MCF 10A (cell line): ENCODE measurements around the gene NUP160. TPM values are rescaled to one million over a fixed set of nuclear protein-coding genes. Genes with fewer than 3 reads are reported as not detected.
"Not testable (repeated sequence)": the region's sequence is repeated elsewhere in the genome, so short reads cannot be mapped to it uniquely, and the experiment has no call there.

Experiments
- BruUV-seq: library from RNA; stranded (reverse); fragments of 400-500 nt; replicated peaks from 2 replicates; lab custom pipeline; 2021; lab: Mats Ljungman, UMichigan
- CTCF ChIA-PET: fragments of 300-600 bp; sonication (Branson Sonifier 250); formaldehyde crosslinking; extraction: SDS; loops from one replicate; lab custom pipeline; 2021; ENCODE audit warnings: antibody characterized with exemption, inconsistent platforms; lab: Yijun Ruan, JAX
- POLR2A ChIA-PET: fragments of 300-600, 350-650 bp; sonication (Branson Sonifier 250); formaldehyde crosslinking; extraction: SDS; loops from one replicate; lab custom pipeline; 2020; ENCODE audit warnings: antibody characterized with exemption, inconsistent platforms; lab: Yijun Ruan, JAX
- DNase-seq: peaks from one replicate; pipeline ENCODE4 v3.0.0-alpha.2; 2018; ENCODE audit not compliant: unreplicated experiment
- H3K27ac Mint-ChIP-seq: one replicate; pipeline ENCODE4 v1.8.0; 2022; ENCODE audit warnings: mild to moderate bottlenecking, low read depth, mixed read lengths; ENCODE audit not compliant: unreplicated experiment
- H3K27me3 Mint-ChIP-seq: one replicate; pipeline ENCODE4 v1.8.0; 2022; ENCODE audit warnings: mixed read lengths; ENCODE audit not compliant: insufficient read depth, unreplicated experiment
- H3K36me3 Mint-ChIP-seq: one replicate; pipeline ENCODE4 v1.8.0; 2022; ENCODE audit warnings: mild to moderate bottlenecking, moderate library complexity, mixed read lengths; ENCODE audit not compliant: insufficient read depth, unreplicated experiment
- H3K4me1 Mint-ChIP-seq: one replicate; pipeline ENCODE4 v1.8.0; 2022; ENCODE audit warnings: mixed read lengths; ENCODE audit not compliant: insufficient read depth, unreplicated experiment
- H3K4me3 Mint-ChIP-seq: one replicate; pipeline ENCODE4 v1.8.0; 2022; ENCODE audit warnings: mild to moderate bottlenecking, moderate library complexity, mixed read lengths; ENCODE audit not compliant: unreplicated experiment
- H3K9me3 Mint-ChIP-seq: one replicate; pipeline ENCODE4 v1.8.0; 2022; ENCODE audit warnings: mixed read lengths; ENCODE audit not compliant: unreplicated experiment
- CTCF ChIP-seq: fragments of 200-600 bp; IDR thresholded peaks from one replicate; pipeline ENCODE4 v1.8.0; 2022; ENCODE audit warnings: antibody characterized with exemption, mild to moderate bottlenecking; ENCODE audit not compliant: unreplicated experiment
- intact Hi-C: fragments of 100-400 bp; cut with micrococcal nuclease; formaldehyde crosslinking; loops from 2 replicates; pipeline ENCODE4 v1.14.1; 2022
- total RNA-seq: library from RNA; stranded (reverse); gene quantifications from 2 replicates; pipeline ENCODE4 v1.2.3, GENCODE V29; 2022

Gene NUP160
- total RNA-seq, 1 experiment from 2014 or later, result 33.8 TPM

- DNase-seq, result no peak
- Mint-ChIP-seq H3K4me1 (no peaks in the 10 kb centered on the region), H3K4me3 (no peak overlapping the region), H3K9me3 (no peaks in the 10 kb centered on the region), H3K36me3 (peaks cover 100% of the 10 kb centered on the region), H3K27me3 (no peaks in the 10 kb centered on the region), H3K27ac (no peak overlapping the region)
- BruUV-seq, result no TSS peak
- ChIA-PET POLR2A (interaction anchor here (0.6 to 2.1 kb wide), 4 partner anchors 8 to 115 kb away, joined by 3 to 5 read pairs (median 3); no protein-coding TSS in a partner anchor), CTCF (no interaction called here)
- no peak for TF ChIP-seq CTCF
- intact Hi-C loops, result no loop called here
These were observed 91.9 kb downstream of the NUP160 start for GRCh38 chr11:47756208-47756607.

- H3K4me3 Mint-ChIP-seq, result no peak overlapping the region
- POLR2A ChIA-PET, result interaction anchor here (1.4 kb wide), 1 partner anchor 18 kb away, joined by 5 read pairs; no protein-coding TSS in a partner anchor
- H3K36me3 Mint-ChIP-seq, result peaks cover 100% of the 10 kb centered on the region
- no peak for TF ChIP-seq CTCF
- no peaks in the 10 kb centered on the region for H3K4me1 Mint-ChIP-seq
- CTCF ChIA-PET, result no interaction called here
- H3K27ac Mint-ChIP-seq, result no peak overlapping the region
- no peaks in the 10 kb centered on the region for H3K27me3 Mint-ChIP-seq
- intact Hi-C loops, result no loop called here
- BruUV-seq, result no TSS peak
- no peak for DNase-seq
- no peaks in the 10 kb centered on the region for H3K9me3 Mint-ChIP-seq
These were observed 97.4 kb downstream of the NUP160 start for GRCh38 chr11:47750725-47751124.

GRCh38 chr11:47742494-47742893 is 105.7 kb downstream of the NUP160 start:
- POLR2A ChIA-PET, H3K4me1 Mint-ChIP-seq, H3K27me3 Mint-ChIP-seq, H3K9me3 Mint-ChIP-seq, CTCF ChIA-PET, H3K27ac Mint-ChIP-seq, H3K4me3 Mint-ChIP-seq, DNase-seq, BruUV-seq, intact Hi-C loops: not testable (repeated sequence)
- H3K36me3 Mint-ChIP-seq, result peaks cover 100% of the 10 kb centered on the region

- H3K4me1 Mint-ChIP-seq, DNase-seq, intact Hi-C loops, H3K4me3 Mint-ChIP-seq, H3K27me3 Mint-ChIP-seq, H3K9me3 Mint-ChIP-seq, CTCF ChIA-PET, H3K27ac Mint-ChIP-seq, BruUV-seq: not testable (repeated sequence)
- H3K36me3 Mint-ChIP-seq, result peaks cover 100% of the 10 kb centered on the region
- POLR2A ChIA-PET, result interaction anchor here (0.7 to 1.0 kb wide), 2 partner anchors 10 to 131 kb away, joined by 3 read pairs; no protein-coding TSS in a partner anchor
These were observed 110.3 kb downstream of the NUP160 start for GRCh38 chr11:47737817-47738216.

GRCh38 chr11:47732271-47732670 is 115.9 kb downstream of the NUP160 start:
- no peak for TF ChIP-seq CTCF
- no peak for DNase-seq
- H3K36me3 Mint-ChIP-seq, result peaks cover 100% of the 10 kb centered on the region
- H3K9me3 Mint-ChIP-seq, result no peaks in the 10 kb centered on the region
- intact Hi-C loops, result no loop called here
- ChIA-PET CTCF (interaction anchor here (0.6 to 0.8 kb wide), 2 partner anchors 14 to 121 kb away, joined by 4 read pairs; no protein-coding TSS in a partner anchor), POLR2A (interaction anchor here (0.7 kb wide), 1 partner anchor 25 kb away, joined by 4 read pairs; no protein-coding TSS in a partner anchor)
- H3K4me1 Mint-ChIP-seq, result no peaks in the 10 kb centered on the region
- no peak overlapping the region for H3K4me3 Mint-ChIP-seq
- H3K27me3 Mint-ChIP-seq, result no peaks in the 10 kb centered on the region
- no TSS peak for BruUV-seq
- H3K27ac Mint-ChIP-seq, result no peak overlapping the region
